ENCODE data around the gene FTO. TPM values are rescaled to one million over a fixed set of nuclear protein-coding genes. Genes with fewer than 3 reads are reported as not detected.

FTO gene
- total and polyA plus RNA-seq, 2 of the 13 experiments (the other 11 are each of a cell fraction or from before 2014, with no cell fraction given): 41.6 to 55.8 TPM

- TF ChIP-seq, protein P1, sequence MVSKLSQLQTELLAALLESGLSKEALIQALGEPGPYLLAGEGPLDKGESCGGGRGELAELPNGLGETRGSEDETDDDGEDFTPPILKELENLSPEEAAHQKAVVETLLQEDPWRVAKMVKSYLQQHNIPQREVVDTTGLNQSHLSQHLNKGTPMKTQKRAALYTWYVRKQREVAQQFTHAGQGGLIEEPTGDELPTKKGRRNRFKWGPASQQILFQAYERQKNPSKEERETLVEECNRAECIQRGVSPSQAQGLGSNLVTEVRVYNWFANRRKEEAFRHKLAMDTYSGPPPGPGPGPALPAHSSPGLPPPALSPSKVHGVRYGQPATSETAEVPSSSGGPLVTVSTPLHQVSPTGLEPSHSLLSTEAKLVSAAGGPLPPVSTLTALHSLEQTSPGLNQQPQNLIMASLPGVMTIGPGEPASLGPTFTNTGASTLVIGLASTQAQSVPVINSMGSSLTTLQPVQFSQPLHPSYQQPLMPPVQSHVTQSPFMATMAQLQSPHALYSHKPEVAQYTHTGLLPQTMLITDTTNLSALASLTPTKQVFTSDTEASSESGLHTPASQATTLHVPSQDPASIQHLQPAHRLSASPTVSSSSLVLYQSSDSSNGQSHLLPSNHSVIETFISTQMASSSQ (IDR thresholded peaks at IDR 0.05; ENCODE audit: low read depth): peak; percentile 64; the same call in 1 of the 2 replicates
- TF ChIP-seq, protein P1 (CRISPR knock-in tag; IDR thresholded peaks at IDR 0.05; ENCODE audit: borderline replicate concordance): no peak; the same call in 1 of the 2 replicates
- TF ChIP-seq, protein P2, sequence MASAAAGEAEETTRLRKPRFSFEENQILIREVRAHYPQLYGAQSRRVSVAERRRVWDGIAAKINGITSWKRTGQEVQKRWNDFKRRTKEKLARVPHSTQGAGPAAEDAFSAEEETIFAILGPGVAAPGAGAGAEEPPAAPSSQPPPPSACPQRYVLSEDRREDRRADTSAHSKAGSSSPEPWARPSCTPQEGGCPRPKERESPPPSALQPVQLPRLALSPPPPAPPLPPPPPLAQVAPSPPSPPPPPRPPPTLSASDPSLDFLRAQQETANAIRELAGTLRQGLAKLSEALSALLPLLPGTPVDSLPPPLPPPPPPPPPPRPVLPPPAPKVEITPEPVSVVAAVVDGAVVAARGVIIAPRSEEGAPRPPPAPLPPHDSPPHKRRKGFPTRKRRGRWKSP (CRISPR knock-in tag; IDR thresholded peaks at IDR 0.05): peak; percentile 35; the same call in 1 of the 2 replicates
- TF ChIP-seq SOX6 (IDR thresholded peaks at IDR 0.05) (no peak), SOX6 (CRISPR knock-in tag; IDR thresholded peaks at IDR 0.05) (peak; percentile 91), HMGA1 (CRISPR knock-in tag; conservative IDR thresholded peaks at IDR 0.05) (no peak), CEBPG (CRISPR knock-in tag; IDR thresholded peaks at IDR 0.05) (no peak; the same call in 1 of the 2 replicates), ZKSCAN8 (CRISPR knock-in tag; IDR thresholded peaks at IDR 0.05; ENCODE audit: borderline replicate concordance) (0 out of 2 replicates have a peak, but pooled peaks have one; percentile 44), SNAPC5 (CRISPR knock-in tag; IDR thresholded peaks at IDR 0.05; ENCODE audit: borderline replicate concordance) (0 out of 2 replicates have a peak, but pooled peaks have one; percentile 5), ZNF607 (CRISPR knock-in tag; IDR thresholded peaks at IDR 0.05; ENCODE audit: borderline replicate concordance) (no peak), NFYB (CRISPR knock-in tag; IDR thresholded peaks at IDR 0.05) (no peak), DPF2 (CRISPR knock-in tag; IDR thresholded peaks at IDR 0.05; ENCODE audit: borderline replicate concordance, low read depth) (0 out of 2 replicates have a peak, but pooled peaks have one; percentile 28), CREM (IDR thresholded peaks at IDR 0.05) (peak; percentile 14; the same call in 1 of the 2 replicates), CREM (CRISPR knock-in tag; IDR thresholded peaks at IDR 0.05) (no peak), EP300 (IDR thresholded peaks at IDR 0.05; ENCODE audit: low read depth in 2 of 2, low read length in 2 of 2) (peak in 1 of 2 experiments; percentile 61; a peak in 1 of 4 replicates), EP300 (CRISPR knock-in tag; IDR thresholded peaks at IDR 0.05; ENCODE audit: borderline replicate concordance) (no peak), NFIC (IDR thresholded peaks at IDR 0.05; ENCODE audit: low read length) (0 out of 2 replicates have a peak, but pooled peaks have one; percentile 39), ZNF850 (CRISPR knock-in tag; conservative IDR thresholded peaks at IDR 0.05) (no peak), SP140L (CRISPR knock-in tag; IDR thresholded peaks at IDR 0.05; ENCODE audit: borderline replicate concordance) (no peak), ZNF746 (CRISPR knock-in tag; IDR thresholded peaks at IDR 0.05) (no peak), NR2F6 (IDR thresholded peaks at IDR 0.05) (no peak), NR2F6 (CRISPR knock-in tag; IDR thresholded peaks at IDR 0.05) (peak; percentile 7; the same call in 1 of the 2 replicates), ZNF431 (CRISPR knock-in tag; IDR thresholded peaks at IDR 0.05; ENCODE audit: borderline replicate concordance, low read depth) (no peak)
- TF ChIP-seq, protein P3, sequence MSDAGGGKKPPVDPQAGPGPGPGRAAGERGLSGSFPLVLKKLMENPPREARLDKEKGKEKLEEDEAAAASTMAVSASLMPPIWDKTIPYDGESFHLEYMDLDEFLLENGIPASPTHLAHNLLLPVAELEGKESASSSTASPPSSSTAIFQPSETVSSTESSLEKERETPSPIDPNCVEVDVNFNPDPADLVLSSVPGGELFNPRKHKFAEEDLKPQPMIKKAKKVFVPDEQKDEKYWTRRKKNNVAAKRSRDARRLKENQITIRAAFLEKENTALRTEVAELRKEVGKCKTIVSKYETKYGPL (CRISPR knock-in tag; IDR thresholded peaks at IDR 0.05): no peak
- TF ChIP-seq, protein P4, sequence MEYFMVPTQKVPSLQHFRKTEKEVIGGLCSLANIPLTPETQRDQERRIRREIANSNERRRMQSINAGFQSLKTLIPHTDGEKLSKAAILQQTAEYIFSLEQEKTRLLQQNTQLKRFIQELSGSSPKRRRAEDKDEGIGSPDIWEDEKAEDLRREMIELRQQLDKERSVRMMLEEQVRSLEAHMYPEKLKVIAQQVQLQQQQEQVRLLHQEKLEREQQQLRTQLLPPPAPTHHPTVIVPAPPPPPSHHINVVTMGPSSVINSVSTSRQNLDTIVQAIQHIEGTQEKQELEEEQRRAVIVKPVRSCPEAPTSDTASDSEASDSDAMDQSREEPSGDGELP (IDR thresholded peaks at IDR 0.05; ENCODE audit: borderline replicate concordance, low read depth): peak; percentile 38; the same call in 1 of the 2 replicates
These were observed 52.5 kb downstream of the FTO start (continued) for GRCh38 chr16:53756275-53756996.
